GM19238 (cell line): ENCODE results near the gene TGFBR3.

Experiments used
- DNase-seq: peaks from one replicate; pipeline ENCODE4 v3.0.0; 2011; ENCODE audit warnings: low spot score; ENCODE audit not compliant: insufficient read length

TGFBR3 gene

DNA sequence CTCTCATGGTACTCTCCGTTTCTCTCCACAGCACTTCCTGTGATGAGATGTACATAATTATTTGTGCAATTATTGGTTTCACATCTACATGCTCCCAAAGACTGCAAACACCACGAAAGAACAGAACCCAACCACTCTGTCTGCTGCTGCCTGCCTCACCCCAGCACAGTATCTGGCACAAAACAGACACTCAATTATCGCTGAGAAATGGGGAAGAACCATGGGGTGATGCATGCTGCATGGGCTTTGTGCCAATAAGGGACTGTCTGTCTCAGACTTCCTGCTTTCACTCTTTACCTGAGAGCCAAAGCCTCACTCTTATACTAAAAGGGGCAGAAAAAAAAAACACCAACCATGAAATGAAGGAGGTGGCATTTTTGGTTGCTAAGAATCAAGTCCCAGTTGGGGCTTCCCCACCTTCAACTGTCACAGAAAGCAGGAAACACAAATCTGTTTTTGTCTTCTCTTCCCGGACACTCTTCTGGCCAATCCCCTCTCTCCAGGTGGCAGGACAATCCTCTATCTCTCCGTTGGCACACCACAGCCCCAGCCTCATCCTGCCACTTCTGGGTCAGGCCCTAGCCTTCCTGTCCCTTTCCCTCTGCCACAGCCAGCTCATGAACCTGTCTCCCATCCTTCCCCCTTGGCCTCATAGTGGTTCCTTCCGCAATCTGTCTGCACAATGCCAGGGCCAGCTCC is 82.0 kb downstream of the TGFBR3 start:
- peak; percentile 27 for DNase-seq

DNA sequence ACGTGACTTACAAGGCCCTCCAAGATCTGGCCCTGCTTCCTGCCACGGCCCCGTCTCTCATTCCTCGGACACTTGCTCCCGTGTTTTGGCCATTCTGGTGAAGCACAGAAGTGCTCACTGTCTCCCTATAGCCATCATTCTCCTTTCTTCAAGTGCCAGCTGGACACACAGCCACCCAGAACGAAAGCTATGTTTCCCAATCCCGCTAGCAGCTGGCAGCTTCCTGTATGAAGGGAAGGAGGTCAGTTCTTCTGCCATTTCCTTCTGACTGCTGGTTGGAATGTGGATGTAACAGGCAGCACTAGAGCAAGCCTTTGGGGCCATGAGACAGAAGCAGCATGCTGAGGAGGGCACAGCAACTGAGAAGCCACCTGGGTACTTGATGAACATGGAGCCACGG is 82.8 kb downstream of the TGFBR3 start:
- DNase-seq = no peak

DNA sequence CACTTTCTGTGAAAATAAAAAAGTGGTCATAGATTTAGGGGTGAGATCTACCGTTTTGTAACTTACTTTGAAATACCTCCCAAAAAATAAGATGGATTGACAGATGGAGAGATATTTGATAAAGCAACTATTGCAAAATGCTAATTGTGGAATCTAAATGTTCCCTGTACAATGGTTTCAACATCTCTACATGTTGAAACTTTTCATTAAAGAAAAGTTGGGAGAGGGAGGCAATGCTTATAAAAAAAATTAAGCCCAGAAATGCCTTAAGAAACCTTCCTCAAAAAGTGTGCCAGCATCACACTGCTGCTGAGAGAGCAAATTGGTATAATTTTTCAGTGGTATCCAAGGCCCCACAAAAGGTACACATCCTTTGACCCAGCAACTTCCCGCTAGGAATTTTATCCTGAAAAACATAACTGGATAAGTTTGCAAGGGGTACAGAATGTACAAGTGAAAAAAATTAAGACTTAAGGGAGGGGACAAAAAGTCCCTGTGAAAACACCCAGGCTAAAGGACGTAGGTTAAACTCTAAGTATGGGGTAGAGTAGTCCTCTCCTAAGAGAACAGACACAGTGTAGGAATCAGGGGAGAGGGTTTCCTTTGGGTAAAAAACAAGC is 84.3 kb downstream of the TGFBR3 start:
- DNase-seq = no peak

DNA sequence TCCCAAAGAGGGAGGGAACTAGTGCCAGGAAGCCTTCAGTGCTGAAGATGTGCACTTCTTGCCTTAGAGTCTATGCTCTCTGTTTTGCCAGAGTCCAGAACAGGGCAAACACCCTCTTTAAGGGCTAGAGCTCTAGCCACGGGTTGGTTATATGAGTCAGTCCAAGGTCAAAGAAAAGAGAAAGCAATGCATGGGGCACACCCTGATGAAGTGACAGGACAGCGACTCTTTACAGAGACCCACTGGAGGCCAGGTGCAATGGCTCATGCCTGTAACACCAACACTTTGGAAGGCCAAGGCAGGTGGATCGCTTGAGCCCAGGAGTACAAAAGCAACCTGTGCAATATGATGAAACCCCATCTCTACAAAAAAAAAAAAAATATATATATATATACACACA is 86.1 kb downstream of the TGFBR3 start:
- DNase-seq = no peak

DNA sequence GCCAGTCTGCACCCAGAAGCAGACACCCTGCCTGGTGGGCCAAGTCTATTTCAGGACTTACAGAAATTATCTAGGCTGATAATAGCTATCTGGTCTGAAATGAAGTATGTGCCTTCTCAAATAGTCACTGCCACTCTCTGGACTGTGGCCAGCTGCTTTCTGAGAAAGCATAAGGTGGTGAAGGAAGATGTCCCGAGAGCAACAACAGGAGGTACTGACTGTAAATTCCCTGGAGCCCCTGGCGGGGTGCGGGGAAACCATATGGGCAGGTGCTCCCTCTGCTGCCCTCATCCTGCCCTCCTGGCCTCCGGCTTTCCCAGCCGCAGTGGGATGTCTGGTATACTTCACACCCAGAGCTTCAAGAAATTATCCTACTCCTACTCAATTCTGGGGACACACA is 86.8 kb downstream of the TGFBR3 start:
- DNase-seq = no peak

DNA sequence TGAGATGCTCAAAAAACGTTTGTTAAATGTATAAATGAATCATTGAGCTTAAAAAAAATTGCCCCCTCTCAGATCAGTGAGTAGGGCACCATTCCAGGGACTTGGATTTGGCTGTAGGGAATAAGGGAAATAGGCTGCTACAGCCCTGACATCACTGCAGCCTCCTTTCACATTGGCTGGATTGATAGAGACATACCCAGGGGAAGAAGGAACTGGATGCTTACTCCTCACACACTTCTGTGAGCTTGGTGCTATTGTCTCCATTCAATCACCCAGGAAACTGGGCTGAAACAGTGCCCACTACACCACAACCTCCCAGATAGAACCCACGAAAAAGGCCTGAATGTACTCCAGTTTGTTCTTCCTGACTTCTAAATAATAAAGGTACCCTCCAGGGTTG is 87.2 kb downstream of the TGFBR3 start:
- no peak for DNase-seq

DNA sequence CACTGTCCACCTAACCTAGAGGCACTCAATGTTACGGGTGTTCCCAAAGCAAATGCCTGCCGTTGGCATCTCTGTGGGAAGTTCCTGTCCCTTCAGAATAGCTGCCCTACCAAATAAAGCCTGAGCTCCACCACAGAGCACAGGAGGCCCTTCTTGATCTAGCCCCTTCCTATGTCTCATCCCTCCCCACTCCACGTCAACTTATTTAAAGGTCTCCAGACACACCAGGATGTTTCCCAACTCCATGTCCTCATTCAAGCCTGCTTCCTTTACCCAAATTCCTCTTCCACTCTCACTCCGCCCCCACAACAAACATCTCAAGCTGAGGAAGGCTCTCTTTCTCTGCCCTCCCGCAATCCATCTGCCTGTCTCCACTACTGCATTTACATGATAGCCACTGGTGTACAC is 87.7 kb downstream of the TGFBR3 start:
- no peak for DNase-seq

DNA sequence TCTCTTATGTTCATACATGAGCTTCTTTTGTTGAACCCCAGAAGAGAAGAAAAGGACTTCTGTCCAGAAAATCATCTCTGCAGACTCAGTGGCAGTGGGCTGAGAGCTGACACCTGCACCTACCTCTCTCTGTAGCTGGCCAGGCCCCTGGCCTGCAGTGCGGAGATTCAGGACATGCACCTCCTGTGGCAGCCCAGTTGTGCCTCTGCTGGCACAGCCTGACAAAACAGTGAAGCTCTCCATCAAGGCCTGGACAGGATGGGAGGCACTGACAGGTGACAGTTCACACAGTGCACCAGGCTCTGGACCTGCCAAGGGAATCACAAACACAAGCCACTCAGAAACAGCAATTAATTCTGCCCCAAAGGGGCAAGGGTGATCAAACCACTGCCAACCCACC is 88.8 kb downstream of the TGFBR3 start:
- DNase-seq = no peak

DNA sequence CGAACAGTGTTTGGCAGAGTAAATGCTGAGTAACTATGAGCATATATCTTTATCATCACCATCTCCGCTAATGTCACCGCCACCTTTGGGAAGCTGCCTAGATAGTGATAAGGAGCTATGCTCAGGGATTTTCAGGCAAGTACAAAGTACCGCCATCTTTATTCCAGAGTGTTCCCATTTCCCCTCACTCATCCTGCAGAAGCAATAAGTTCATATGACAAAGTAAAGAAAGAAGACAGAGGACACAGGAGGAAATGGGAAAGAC is 89.6 kb downstream of the TGFBR3 start:
- no peak for DNase-seq

DNA sequence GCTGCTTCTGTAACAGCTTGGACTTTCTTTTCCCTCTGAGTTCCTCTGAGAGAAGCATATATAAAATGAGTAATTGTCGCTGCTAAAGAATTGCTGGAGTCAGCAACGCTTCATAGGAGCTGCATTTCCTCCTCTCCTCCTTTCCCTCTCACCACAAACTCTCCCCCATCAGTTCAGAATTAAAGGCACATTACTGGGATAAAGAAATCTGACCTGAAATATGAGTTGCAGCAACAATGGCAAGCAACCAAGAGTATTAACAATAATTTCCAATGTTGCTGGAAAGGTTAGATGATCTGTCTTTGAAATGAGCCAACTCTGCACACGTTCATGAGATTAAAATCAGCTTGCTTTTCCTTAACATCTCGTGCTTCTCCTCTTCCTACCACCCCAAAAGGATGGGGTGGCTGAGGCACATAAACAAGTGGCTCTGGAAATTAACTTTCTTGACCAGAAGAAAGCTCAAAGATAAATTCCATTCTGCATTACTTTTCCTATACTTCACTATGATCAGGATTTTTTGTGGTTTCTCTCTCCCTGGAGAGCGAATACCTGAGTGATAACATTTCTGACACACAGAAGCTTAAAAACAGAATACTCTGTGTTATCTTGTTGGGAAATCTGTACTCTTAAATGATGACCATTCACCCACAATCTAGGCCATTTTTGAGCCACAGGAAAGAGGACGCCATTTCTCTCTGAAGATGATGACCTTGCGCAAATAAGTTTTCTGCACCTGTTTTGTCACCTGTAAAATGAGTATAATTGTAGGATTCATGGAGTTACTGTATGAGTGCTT is 90.2 kb downstream of the TGFBR3 start:
- DNase-seq = no peak

DNA sequence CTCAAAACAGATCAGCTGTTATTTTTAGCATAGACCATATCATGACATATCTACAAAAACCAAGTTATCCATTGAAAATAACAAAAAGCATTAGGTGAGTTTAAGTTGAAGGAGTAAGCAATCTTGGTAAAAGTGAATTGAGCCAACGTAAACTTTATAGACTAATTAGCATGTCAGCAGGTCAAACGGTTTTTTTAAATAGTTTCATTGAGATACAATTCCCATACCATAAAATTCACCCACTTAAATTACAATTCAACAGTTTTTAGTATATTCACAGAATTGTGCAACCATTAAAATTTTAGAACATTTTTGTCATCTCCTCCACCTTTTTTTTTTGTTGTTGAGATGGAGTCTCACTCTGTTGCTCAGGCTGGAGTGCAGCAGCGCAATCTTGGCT is 92.1 kb downstream of the TGFBR3 start:
- DNase-seq = no peak

DNA sequence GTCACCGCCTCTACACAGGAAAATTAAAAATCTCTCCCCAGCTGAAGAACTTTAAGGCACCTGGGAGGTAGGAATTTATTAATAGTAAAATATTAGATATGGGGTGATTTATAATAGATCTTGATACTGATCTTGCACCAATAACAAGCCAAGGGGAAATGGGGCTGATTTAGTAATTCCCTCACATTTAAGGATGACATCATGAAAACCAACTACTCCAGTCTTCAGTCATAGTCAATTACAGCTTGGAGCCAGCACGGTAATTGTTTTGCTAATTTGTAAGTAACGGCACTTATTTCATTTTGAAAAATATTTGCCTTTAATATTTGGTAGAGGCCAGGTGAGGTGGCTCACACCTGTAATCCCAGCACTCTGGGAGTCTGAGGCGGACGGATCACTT is 92.8 kb downstream of the TGFBR3 start:
- no peak for DNase-seq

DNA sequence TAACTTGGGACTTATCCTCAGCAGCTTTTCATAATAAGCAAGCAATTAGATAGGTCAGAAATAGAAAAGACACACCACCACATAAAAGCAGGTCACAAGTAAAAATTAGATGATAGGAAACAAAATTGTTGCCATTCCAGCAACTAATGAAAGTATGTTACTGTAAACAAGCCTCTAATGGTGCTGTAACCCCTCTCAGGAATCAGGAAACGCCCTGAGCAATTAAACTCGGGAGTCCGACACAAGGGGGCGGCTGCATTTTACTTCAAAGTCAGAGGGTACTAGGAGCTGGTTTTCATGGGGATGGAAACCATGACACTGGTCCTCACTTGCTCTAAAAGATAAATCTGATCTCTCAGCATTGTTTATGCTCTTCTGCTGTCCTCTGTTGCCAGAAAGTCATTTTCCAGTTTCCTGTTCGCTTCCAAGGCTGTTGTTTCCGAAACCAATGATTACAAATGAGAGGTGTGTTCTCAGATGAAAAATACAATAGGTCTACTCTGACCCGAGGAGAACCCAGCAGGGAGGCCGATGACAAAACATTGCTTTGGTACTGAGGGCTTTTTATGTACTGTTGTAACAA is 93.4 kb downstream of the TGFBR3 start:
- no peak for DNase-seq

DNA sequence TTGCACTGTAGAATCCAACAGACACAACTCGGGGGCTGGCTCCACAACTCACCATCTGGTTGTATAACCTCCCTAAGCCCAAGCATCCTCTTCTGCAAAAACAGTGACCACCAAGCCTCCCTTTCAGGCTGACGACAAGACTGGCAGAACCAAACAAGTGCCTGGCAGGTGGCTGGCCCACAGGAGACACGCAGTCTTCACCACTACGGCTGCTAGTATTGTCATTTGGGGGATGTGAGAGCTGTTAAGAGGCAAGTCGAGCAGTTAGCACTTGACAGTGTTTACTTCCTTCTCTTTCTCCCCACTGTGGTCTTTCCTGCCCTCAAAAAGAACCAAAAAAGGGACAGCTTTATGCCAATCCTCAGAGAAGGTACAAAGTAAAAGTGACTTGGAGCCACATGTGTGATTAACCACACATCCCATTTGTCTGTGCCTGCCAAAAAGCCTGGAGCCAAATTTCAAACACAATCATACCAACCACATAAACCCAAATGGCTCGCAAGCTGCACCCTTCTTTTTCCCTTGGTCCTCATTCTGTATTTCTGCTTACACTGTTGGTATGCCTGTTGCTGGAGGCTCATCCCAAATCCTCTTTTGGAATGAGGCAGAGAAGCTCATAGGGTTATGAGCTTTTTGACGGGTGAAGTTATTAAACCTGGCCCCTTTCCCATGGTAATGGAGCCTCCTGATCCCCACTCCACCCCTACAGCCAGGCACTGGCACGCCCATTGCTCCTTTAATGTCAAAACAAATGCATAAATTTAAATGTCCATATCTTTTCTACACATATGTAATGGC is 94.1 kb downstream of the TGFBR3 start:
- no peak for DNase-seq

DNA sequence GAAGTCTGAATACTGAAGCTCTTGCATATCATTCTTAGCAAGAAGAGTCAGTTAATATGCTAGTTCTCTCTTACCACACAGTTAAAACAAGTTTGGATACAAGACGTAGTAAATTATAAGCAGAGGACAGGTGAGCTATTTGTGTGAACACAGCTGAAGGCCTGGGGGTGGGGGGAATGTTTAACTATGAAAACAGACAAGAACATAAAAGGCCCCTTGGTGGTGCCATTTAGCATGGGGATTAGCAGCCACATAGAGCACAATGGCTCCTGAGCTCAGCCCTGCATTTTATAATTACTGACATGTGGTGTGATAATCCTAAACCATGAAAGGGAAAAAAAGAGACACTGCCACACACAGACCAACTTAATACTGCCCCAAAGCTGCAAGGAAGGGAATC is 94.8 kb downstream of the TGFBR3 start:
- no peak for DNase-seq

DNA sequence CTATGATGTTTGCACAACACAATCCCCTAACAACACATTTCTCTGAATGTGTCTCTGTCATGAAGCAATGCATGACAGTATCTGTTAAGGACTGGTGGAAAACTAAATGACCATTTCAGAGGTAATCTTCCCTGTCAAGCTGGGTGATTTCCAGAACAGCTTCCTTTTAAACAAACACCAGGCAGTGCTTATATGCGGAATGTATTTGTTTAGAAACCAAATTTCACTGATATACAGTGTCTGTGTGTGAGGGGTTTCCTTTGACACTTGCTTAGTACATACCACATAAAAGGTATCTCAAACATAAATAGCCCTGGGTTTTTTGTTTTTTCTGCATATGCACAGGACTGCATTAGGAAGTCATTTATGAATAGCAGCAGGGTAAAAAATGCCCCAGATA is 95.6 kb downstream of the TGFBR3 start:
- DNase-seq = no peak

DNA sequence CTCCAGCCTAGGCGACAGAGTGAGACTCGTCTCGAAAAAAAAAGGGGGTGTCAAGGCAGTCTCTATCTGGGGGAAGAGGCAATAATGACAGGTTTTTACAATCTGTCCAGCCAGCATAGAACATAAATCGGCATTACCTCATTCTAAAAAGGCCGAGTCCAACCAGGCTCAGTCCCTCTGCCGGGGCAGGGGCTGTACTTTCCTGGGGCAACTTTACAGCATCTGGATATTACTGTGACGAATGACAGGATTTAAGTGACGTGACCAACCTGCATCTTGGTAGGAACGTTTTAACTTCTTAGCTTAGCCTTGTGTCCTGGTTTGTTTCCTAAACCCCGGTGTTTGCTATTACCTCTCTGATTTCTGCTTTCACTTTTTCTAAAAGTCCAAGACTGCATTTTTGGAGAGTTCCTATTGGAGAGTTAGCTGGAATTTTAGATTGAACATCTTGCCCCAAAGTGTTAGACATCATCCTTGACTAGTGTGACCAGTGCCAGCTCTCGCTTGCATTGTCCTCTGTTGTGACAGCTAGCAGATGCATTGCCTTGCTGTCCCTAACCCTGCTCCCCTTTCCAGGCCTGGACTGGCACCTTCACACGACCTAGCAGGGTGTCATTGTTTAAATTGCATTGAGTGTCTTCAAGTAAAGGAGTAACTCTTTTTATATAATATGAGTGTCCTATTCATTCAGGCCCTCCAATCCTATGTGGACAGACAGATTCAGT is 96.5 kb downstream of the TGFBR3 start:
- DNase-seq = no peak

DNA sequence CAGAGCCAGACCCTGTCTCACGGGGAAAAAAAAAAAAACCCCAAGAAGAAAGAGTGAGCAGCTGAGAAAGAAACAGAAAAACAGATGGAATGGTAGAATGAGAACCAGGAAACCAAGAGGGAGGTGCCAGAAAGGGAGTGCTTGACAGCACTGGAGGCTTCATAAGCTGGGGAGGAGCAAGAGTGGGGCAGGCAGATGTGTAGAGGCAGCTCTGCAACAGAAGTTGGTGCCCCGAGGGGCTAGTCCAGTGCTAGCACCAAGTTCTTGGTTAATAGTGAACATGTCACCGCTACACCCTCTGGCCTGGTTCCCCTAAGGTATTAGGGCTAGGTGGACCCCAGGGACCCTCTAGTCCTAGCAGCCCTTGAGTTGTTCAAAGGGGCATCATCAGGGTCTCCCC is 98.0 kb downstream of the TGFBR3 start:
- DNase-seq = no peak

DNA sequence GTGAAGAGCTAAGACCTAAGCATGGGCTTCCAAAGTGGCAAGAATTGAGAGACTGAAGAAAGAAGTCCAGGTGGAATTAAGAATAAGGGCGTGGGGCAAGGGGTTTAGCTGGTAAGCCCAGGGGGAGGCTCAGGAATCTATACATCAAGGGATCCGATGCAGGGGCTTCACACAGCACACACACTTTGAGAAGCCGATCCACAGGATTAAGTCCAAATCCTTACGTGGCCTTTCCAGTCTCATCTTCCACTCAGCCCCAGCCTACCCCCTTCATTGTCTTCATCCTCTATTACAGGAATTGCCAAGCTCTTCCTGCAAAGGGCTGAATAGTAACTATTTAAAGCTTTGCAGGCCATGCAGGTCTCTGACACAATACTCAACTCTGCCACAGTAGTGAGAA is 101.3 kb downstream of the TGFBR3 start:
- no peak for DNase-seq

DNA sequence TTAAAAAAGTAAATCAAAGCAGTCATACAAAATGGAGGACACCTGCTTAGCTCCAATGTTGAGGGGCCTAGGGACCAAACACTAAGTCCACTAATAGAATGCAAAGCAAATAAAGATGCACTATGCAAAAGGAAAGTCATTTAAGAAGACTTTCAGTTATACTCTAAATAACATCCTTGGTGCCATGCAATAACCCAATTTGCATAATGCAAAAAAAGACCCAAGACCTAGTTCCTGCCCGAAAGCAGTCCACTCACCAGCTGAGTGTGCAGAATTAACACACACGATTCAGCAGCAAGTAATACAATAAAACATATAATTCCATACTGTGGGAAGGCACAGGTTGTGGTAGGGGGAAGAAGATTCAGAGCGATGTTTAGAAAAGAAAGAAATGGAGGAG is 101.8 kb downstream of the TGFBR3 start:
- DNase-seq = no peak
